Astrocyte (in vitro differentiated cells and primary cell): ENCODE data around the gene SCYL1. TPM values are rescaled to one million over a fixed set of nuclear protein-coding genes. Genes with fewer than 3 reads are reported as not detected.

Source experiments
- DNase-seq: peaks from one replicate; pipeline ENCODE4 v3.0.0-alpha.2; 2010; ENCODE audit warnings: low read depth
- FAIRE-seq: peaks from 2 replicates; lab custom pipeline; 2011; peaks lifted over from hg19 to GRCh38; lab: Jason Lieb, UNC
- H2AFZ ChIP-seq: 2 replicates; pipeline ENCODE4 v1.6.0; 2012; ENCODE audit warnings: low read depth, low read length, inconsistent platforms
- H3K27ac ChIP-seq: 2 replicates; pipeline ENCODE4 v1.5.1; 2011; ENCODE audit warnings: low read depth, low read length, inconsistent platforms
- H3K27me3 ChIP-seq: 2 replicates; pipeline ENCODE4 v1.6.0; 2011; ENCODE audit warnings: low read length, inconsistent platforms; ENCODE audit not compliant: insufficient read depth
- H3K36me3 ChIP-seq: 2 replicates; pipeline ENCODE4 v1.5.1; 2011; ENCODE audit warnings: low read length, inconsistent platforms; ENCODE audit not compliant: insufficient read depth
- H3K4me1 ChIP-seq: 2 replicates; pipeline ENCODE4 v1.5.1; 2011; ENCODE audit warnings: low read length, inconsistent platforms; ENCODE audit not compliant: insufficient read depth
- H3K4me2 ChIP-seq: 2 replicates; pipeline ENCODE4 v1.6.0; 2012; ENCODE audit warnings: low read length, inconsistent platforms
- H3K4me3 ChIP-seq: 2 replicates; pipeline ENCODE4 v1.5.1; 2011; ENCODE audit warnings: low read depth, mild to moderate bottlenecking, low read length, inconsistent platforms; ENCODE audit not compliant: insufficient read depth
- H3K79me2 ChIP-seq: 2 replicates; pipeline ENCODE4 v1.6.0; 2012; ENCODE audit warnings: mild to moderate bottlenecking, low read length, inconsistent platforms; ENCODE audit not compliant: insufficient read depth
- H3K9ac ChIP-seq: 2 replicates; pipeline ENCODE4 v1.6.0; 2012; ENCODE audit warnings: mild to moderate bottlenecking, low read length, inconsistent platforms
- H3K9me3 ChIP-seq: 2 replicates; pipeline ENCODE4 v1.5.1; 2012; ENCODE audit warnings: low read depth, mild to moderate bottlenecking, low read length, inconsistent platforms; ENCODE audit not compliant: insufficient read depth
- H4K20me1 ChIP-seq: 2 replicates; pipeline ENCODE4 v1.6.0; 2012; ENCODE audit warnings: low read length, inconsistent platforms; ENCODE audit not compliant: insufficient read depth
- H3K27ac Mint-ChIP-seq: one replicate; pipeline ENCODE4 v1.8.0; 2021; ENCODE audit warnings: mild to moderate bottlenecking, mixed read lengths; ENCODE audit not compliant: unreplicated experiment
- H3K27me3 Mint-ChIP-seq: one replicate; pipeline ENCODE4 v1.8.0; 2021; ENCODE audit warnings: low read depth, mixed read lengths; ENCODE audit not compliant: unreplicated experiment
- H3K36me3 Mint-ChIP-seq: one replicate; pipeline ENCODE4 v1.8.0; 2021; ENCODE audit warnings: low read depth, mixed read lengths; ENCODE audit not compliant: unreplicated experiment
- H3K4me1 Mint-ChIP-seq: one replicate; pipeline ENCODE4 v1.8.0; 2021; ENCODE audit warnings: low read depth, mixed read lengths; ENCODE audit not compliant: unreplicated experiment
- H3K4me3 Mint-ChIP-seq: one replicate; pipeline ENCODE4 v1.8.0; 2021; ENCODE audit warnings: mild to moderate bottlenecking, moderate library complexity, mixed read lengths; ENCODE audit not compliant: unreplicated experiment
- H3K9me3 Mint-ChIP-seq: one replicate; pipeline ENCODE4 v1.8.0; 2021; ENCODE audit warnings: mild to moderate bottlenecking, mixed read lengths; ENCODE audit not compliant: unreplicated experiment
- EZH2 ChIP-seq: IDR thresholded peaks from 2 replicates; pipeline ENCODE4 v1.6.1; 2012; ENCODE audit warnings: mild to moderate bottlenecking, low read length, inconsistent platforms; ENCODE audit not compliant: insufficient read depth
- total RNA-seq: library from RNA; stranded (reverse); gene quantifications from 2 replicates; pipeline ENCODE4 v1.2.1, GENCODE V29; 2021
- TF ChIP-seq, protein P1 (sequence below): IDR thresholded peaks from 2 replicates; pipeline ENCODE4 v1.5.1; 2011; ENCODE audit warnings: low read depth, mild to moderate bottlenecking, inconsistent platforms, low read length, moderate library complexity; ENCODE audit not compliant: insufficient read depth

SCYL1 gene
- total RNA-seq, 1 donor from 2014 or later = 106 TPM

DNA sequence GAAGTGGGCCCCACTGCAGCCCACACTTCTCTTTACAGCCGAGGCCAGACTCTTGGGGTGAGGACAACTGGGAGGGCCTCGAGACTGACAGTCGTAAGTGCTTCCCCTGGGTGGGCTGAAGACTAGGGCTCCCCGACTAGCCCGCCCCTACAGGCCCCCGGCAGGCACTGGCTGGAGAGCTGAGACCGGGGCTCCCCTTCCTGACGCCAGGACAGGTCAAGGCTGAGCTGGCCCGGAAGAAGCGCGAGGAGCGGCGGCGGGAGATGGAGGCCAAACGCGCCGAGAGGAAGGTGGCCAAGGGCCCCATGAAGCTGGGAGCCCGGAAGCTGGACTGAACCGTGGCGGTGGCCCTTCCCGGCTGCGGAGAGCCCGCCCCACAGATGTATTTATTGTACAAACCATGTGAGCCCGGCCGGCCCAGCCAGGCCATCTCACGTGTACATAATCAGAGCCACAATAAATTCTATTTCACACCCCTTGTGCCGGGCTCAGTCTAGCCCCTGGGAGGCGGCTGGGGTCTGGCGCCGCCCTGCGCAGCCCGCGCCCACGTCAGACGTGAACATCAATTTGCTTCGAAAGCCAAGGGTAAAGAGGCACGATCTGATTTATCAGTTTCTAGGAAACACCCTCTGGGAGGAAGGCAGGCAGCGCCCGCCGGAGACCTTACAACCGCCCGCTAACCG is 13.5 kb downstream of the SCYL1 start:
- FAIRE-seq = no peak
- no peak overlapping the region for H3K9ac ChIP-seq
- H3K27me3 ChIP-seq = no peaks in the 10 kb centered on the region
- H3K4me3 ChIP-seq = no peak overlapping the region
- DNase-seq = no peak
- Mint-ChIP-seq H3K27me3 (peaks cover 2% of the 10 kb centered on the region), H3K4me1 (peaks cover 4% of the 10 kb centered on the region), H3K4me3 (peak overlapping the region; percentile 34), H3K27ac (peak overlapping the region; percentile 34), H3K36me3 (peaks cover 8% of the 10 kb centered on the region), H3K9me3 (no peaks in the 10 kb centered on the region)
- H3K4me2 ChIP-seq = no peak overlapping the region
- H3K79me2 ChIP-seq = no peaks in the 10 kb centered on the region
- no peak overlapping the region for H3K27ac ChIP-seq
- peaks cover 16% of the 10 kb centered on the region for H3K36me3 ChIP-seq
- TF ChIP-seq, protein P1, sequence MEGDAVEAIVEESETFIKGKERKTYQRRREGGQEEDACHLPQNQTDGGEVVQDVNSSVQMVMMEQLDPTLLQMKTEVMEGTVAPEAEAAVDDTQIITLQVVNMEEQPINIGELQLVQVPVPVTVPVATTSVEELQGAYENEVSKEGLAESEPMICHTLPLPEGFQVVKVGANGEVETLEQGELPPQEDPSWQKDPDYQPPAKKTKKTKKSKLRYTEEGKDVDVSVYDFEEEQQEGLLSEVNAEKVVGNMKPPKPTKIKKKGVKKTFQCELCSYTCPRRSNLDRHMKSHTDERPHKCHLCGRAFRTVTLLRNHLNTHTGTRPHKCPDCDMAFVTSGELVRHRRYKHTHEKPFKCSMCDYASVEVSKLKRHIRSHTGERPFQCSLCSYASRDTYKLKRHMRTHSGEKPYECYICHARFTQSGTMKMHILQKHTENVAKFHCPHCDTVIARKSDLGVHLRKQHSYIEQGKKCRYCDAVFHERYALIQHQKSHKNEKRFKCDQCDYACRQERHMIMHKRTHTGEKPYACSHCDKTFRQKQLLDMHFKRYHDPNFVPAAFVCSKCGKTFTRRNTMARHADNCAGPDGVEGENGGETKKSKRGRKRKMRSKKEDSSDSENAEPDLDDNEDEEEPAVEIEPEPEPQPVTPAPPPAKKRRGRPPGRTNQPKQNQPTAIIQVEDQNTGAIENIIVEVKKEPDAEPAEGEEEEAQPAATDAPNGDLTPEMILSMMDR = no peak
- TF ChIP-seq EZH2 = no peak
- no peak overlapping the region for H2AFZ ChIP-seq
- peaks cover 8% of the 10 kb centered on the region for H3K4me1 ChIP-seq
- no peaks in the 10 kb centered on the region for H3K9me3 ChIP-seq
- H4K20me1 ChIP-seq = peaks cover 73% of the 10 kb centered on the region

DNA sequence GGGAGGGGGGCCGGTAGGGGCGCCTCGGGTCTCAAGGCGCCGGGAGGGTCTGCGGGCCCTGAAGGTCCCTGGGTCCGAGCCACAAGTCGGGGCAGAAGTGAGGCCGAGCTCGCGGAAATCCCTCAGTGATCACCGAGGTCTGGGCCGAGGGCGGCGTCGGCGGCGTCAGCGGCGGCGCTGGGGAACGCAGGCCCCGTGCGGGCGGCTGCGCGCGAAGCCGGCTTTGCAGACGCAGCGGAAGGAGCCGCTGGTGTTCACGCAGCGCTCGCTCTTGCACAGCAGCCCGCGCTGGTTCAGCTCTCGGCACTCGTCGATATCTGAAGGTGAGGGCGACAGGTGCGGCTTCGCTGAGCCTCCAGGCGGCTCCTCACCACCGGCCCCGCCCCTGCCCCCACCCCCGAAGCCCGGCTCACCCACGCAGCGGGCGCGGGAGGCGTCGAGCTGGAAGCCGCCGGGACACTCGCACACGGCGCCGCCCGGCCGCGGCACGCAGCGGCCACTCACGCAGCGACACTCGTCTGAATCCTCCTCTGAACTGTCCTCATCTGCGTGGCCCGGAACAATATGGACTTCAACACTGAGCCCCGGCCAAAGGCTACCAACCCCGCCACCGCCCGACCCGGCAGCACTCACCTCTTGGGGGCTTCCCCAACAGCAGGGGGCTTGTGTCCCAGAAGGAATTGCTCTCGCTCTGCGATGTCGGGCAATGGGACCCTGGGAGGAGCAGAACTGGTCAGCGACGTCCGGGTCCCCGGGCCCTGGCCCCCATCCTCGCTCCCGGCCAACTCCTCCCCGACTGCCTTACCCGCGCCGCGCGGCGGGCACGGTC is 14.2 kb downstream of the SCYL1 start:
- Histone ChIP-seq H2AFZ (no peak overlapping the region), H4K20me1 (peaks cover 74% of the 10 kb centered on the region), H3K4me2 (peak overlapping the region; percentile 91), H3K4me1 (peaks cover 8% of the 10 kb centered on the region), H3K27ac (no peak overlapping the region), H3K4me3 (no peak overlapping the region), H3K79me2 (no peaks in the 10 kb centered on the region), H3K9me3 (no peaks in the 10 kb centered on the region), H3K27me3 (no peaks in the 10 kb centered on the region), H3K36me3 (peaks cover 16% of the 10 kb centered on the region), H3K9ac (no peak overlapping the region)
- H3K4me3 Mint-ChIP-seq = no peak overlapping the region
- H3K27me3 Mint-ChIP-seq = peaks cover 6% of the 10 kb centered on the region
- peak overlapping the region; percentile 58 for H3K27ac Mint-ChIP-seq
- DNase-seq (no peak), FAIRE-seq (no peak)
- peaks cover 12% of the 10 kb centered on the region for H3K36me3 Mint-ChIP-seq
- H3K9me3 Mint-ChIP-seq = no peaks in the 10 kb centered on the region
- peaks cover 4% of the 10 kb centered on the region for H3K4me1 Mint-ChIP-seq
- TF ChIP-seq, protein P1 = no peak
- no peak for TF ChIP-seq EZH2
